Mesendoderm (in vitro differentiated cells): Measurements from ENCODE around the gene FOXD2.

Experiments
- DNase-seq: peaks from one replicate; pipeline ENCODE4 v3.0.0; 2013
- H2AK5ac ChIP-seq: 2 replicates; pipeline ENCODE4 v1.6.1; 2013; ENCODE audit warnings: low read length, inconsistent platforms
- H2BK120ac ChIP-seq: 2 replicates; pipeline ENCODE4 v1.6.1; 2013; ENCODE audit warnings: low read depth, mild to moderate bottlenecking, low read length, moderate library complexity, mixed read lengths
- H2BK15ac ChIP-seq: replicated peaks from 2 replicates; pipeline ENCODE4 v1.6.1; 2013; ENCODE audit warnings: low read depth, mild to moderate bottlenecking, moderate library complexity
- H2BK5ac ChIP-seq: 2 replicates; pipeline ENCODE4 v1.6.1; 2013; ENCODE audit warnings: low read length, inconsistent platforms
- H3K18ac ChIP-seq: 2 replicates; pipeline ENCODE4 v1.6.1; 2013; ENCODE audit warnings: mild to moderate bottlenecking, low read length, mixed read lengths
- H3K23ac ChIP-seq: one replicate; pipeline ENCODE4 v1.6.1; 2013; ENCODE audit warnings: low read length
- H3K27ac ChIP-seq: 2 replicates; pipeline ENCODE4 v1.5.1; 2013; ENCODE audit warnings: low read depth, mild to moderate bottlenecking, inconsistent platforms, low read length, moderate library complexity
- H3K27me3 ChIP-seq: 2 replicates; pipeline ENCODE4 v1.6.1; 2013; ENCODE audit warnings: low read length, control low read depth, mild to moderate bottlenecking, inconsistent platforms; ENCODE audit not compliant: insufficient read depth, poor library complexity
- H3K36me3 ChIP-seq: 2 replicates; pipeline ENCODE4 v1.6.1; 2013; ENCODE audit warnings: low read length, inconsistent platforms; ENCODE audit not compliant: control insufficient read depth, insufficient read depth
- H3K4ac ChIP-seq: one replicate; pipeline ENCODE4 v1.6.1; 2013; ENCODE audit warnings: low read depth, mild to moderate bottlenecking, low read length, moderate library complexity
- H3K4me1 ChIP-seq: 2 replicates; pipeline ENCODE4 v1.6.1; 2013; ENCODE audit warnings: low read depth, low read length, inconsistent platforms; ENCODE audit not compliant: control insufficient read depth
- H3K4me2 ChIP-seq: 2 replicates; pipeline ENCODE4 v1.6.1; 2013; ENCODE audit warnings: low read length
- H3K4me3 ChIP-seq: 2 replicates; pipeline ENCODE4 v1.5.1; 2013; ENCODE audit warnings: mild to moderate bottlenecking, low read length
- H3K56ac ChIP-seq: one replicate; pipeline ENCODE4 v1.6.1; 2013; ENCODE audit warnings: low read length
- H3K79me1 ChIP-seq: 2 replicates; pipeline ENCODE4 v1.6.1; 2013; ENCODE audit warnings: low read length, inconsistent platforms
- H3K79me2 ChIP-seq: 2 replicates; pipeline ENCODE4 v1.6.1; 2013; ENCODE audit warnings: mild to moderate bottlenecking, low read length; ENCODE audit not compliant: control insufficient read depth, insufficient read depth
- H3K9ac ChIP-seq: 2 replicates; pipeline ENCODE4 v1.6.1; 2013; ENCODE audit warnings: low read length, inconsistent platforms
- H4K5ac ChIP-seq: one replicate; pipeline ENCODE4 v1.6.1; 2013; ENCODE audit warnings: low read length
- H4K8ac ChIP-seq: one replicate; pipeline ENCODE4 v1.6.1; 2013; ENCODE audit warnings: low read depth, mild to moderate bottlenecking, control low read depth, low read length, moderate library complexity
- WGBS: extraction: QIAGEN DNeasy Blood & Tissue Kit; methylation state at CpG from one replicate; pipeline ENCODE4 v1.1.7; 2013; ENCODE audit warnings: low lambda C conversion rate, missing lambda C conversion rate; ENCODE audit not compliant: insufficient coverage; ENCODE audit errors: extremely low coverage; 5-methylcytosine and 5-hydroxymethylcytosine counted together

FOXD2 gene

DNA sequence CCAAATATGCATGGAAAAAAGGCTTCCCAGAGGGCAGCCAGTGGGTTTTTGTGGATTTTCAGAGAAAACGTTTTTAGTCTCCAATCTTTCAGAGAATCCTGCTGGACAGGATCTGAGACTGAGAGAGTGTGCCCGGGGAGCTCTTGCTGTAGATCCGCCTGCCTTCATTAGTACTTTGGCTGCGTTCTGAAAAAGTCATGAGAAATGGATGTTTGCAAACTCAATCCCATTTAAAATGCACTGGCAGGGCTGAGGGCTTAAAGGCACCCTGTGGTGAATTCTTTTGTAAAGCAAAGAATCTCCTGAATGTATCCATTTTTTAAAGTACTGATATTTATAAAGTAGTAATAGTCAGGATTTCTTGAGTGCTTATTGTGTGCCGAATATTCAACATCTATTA lies 22.2 kb downstream of the FOXD2 start:
- Histone ChIP-seq H3K79me2 (no peaks in the 10 kb centered on the region), H4K8ac (no peak overlapping the region), H3K4me2 (no peak overlapping the region), H3K4ac (no peak overlapping the region), H3K36me3 (no peaks in the 10 kb centered on the region), H3K4me3 (no peak overlapping the region), H3K23ac (no peak overlapping the region), H3K27me3 (no peaks in the 10 kb centered on the region), H4K5ac (no peak overlapping the region), H3K27ac (no peak overlapping the region), H3K79me1 (no peaks in the 10 kb centered on the region), H3K4me1 (no peaks in the 10 kb centered on the region), H2BK5ac (no peak overlapping the region), H3K9ac (no peak overlapping the region), H3K56ac (no peak overlapping the region), H2BK120ac (no peak overlapping the region), H2AK5ac (no peak overlapping the region), H3K18ac (no peak overlapping the region), H2BK15ac (no peak overlapping the region)
- DNase-seq = no peak
- no CpG with 5 or more reads among the region's 5 CpGs for WGBS

DNA sequence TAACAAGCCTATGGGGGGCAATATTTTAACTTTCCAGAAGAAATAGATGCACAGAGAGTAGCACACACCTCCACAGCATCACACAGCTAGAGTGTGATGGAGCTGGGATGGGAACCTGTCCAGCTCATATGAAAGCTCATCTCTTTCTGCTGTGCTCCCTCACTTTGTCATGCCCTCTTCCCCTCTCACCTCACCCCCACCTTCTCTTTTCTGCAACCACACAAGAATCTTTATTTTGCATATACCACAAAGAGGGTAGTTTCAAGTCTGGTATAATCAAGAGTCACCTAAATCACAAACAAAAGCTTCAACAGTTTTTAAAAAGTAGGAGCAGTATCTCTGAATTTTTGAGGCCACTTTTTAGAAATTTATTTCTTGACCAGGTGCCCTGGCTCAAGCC lies 22.6 kb downstream of the FOXD2 start:
- Histone ChIP-seq H3K36me3 (no peaks in the 10 kb centered on the region), H4K8ac (no peak overlapping the region), H3K9ac (no peak overlapping the region), H3K23ac (no peak overlapping the region), H2BK5ac (no peak overlapping the region), H3K4me2 (no peak overlapping the region), H3K79me1 (no peaks in the 10 kb centered on the region), H3K4ac (no peak overlapping the region), H3K4me1 (no peaks in the 10 kb centered on the region), H4K5ac (no peak overlapping the region), H3K27me3 (no peaks in the 10 kb centered on the region), H2BK15ac (no peak overlapping the region), H3K56ac (no peak overlapping the region), H2AK5ac (no peak overlapping the region), H3K27ac (no peak overlapping the region), H3K18ac (no peak overlapping the region), H2BK120ac (no peak overlapping the region), H3K4me3 (no peak overlapping the region), H3K79me2 (no peaks in the 10 kb centered on the region)
- no peak for DNase-seq

DNA sequence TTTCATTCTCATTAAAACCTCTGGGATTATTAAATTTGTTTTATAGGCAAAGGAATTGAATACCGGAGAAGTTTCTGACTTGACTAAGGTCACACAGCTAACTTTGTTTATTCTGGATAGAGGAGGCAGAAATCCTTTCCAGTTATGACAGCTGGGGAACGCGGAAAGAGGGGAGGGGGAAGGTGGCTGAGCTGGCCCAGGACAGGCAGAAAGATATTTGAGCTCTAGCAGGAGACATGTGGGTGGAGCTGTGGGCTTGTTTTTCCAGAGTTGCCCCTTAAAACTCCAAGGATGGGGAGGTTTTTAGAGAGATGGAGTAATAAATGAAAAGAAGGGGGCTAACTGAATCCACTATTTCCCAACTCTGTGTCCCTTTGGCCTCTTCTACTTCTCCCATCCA lies 27.8 kb downstream of the FOXD2 start:
- Histone ChIP-seq H3K23ac (no peak overlapping the region), H2BK5ac (no peak overlapping the region), H2BK120ac (no peak overlapping the region), H3K4ac (no peak overlapping the region), H3K27ac (no peak overlapping the region), H3K36me3 (no peaks in the 10 kb centered on the region), H3K79me2 (no peaks in the 10 kb centered on the region), H3K9ac (no peak overlapping the region), H3K79me1 (no peaks in the 10 kb centered on the region), H3K18ac (no peak overlapping the region), H4K8ac (no peak overlapping the region), H2BK15ac (no peak overlapping the region), H3K56ac (no peak overlapping the region), H2AK5ac (no peak overlapping the region), H3K4me2 (no peak overlapping the region), H4K5ac (no peak overlapping the region), H3K27me3 (no peaks in the 10 kb centered on the region), H3K4me1 (no peaks in the 10 kb centered on the region), H3K4me3 (no peak overlapping the region)
- WGBS = no CpG with 5 or more reads among the region's 3 CpGs
- DNase-seq = no peak

DNA sequence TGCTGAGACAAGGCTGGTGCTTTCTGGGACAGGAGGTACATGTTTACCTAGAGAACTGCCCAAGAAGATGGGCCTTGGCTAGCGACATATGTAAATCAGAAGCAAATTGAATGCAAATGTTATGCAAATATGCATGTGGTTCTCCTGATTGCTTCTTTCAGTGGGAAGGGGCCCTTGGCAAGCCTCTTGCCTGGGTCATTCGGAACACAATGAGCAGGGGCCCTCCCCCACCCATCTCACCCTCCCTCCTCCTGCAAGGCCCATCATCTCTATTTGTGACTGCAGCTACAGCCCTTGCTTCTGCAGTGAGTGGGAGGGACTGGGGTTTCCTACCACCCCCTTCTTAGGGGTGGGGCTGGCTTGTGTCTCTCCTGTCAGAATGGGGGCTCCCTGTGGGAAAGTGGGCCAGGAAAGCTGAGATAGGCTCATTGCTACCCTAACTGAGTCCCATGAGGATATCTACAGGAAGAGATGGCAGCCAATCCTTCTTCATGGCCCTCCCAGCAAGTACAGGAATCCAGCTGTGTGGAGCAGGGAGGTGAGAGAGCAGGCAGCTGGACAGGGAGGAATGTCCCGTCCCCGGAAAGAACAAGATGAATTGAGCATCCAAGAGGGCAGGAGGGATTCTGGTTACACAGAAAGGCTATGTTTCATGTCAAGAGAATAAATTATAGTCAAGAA lies 31.0 kb downstream of the FOXD2 start:
- Histone ChIP-seq H3K4me3 (no peak overlapping the region), H3K4me2 (no peak overlapping the region), H2BK15ac (no peak overlapping the region), H3K4ac (no peak overlapping the region), H3K36me3 (no peaks in the 10 kb centered on the region), H3K79me2 (no peaks in the 10 kb centered on the region), H3K79me1 (no peaks in the 10 kb centered on the region), H3K27ac (no peak overlapping the region), H3K56ac (no peak overlapping the region), H2AK5ac (no peak overlapping the region), H4K8ac (no peak overlapping the region), H4K5ac (no peak overlapping the region), H2BK120ac (no peak overlapping the region), H3K9ac (no peak overlapping the region), H2BK5ac (no peak overlapping the region), H3K18ac (no peak overlapping the region), H3K27me3 (no peaks in the 10 kb centered on the region), H3K23ac (no peak overlapping the region), H3K4me1 (no peaks in the 10 kb centered on the region)
- no peak for DNase-seq
- no CpG with 5 or more reads among the region's 4 CpGs for WGBS

DNA sequence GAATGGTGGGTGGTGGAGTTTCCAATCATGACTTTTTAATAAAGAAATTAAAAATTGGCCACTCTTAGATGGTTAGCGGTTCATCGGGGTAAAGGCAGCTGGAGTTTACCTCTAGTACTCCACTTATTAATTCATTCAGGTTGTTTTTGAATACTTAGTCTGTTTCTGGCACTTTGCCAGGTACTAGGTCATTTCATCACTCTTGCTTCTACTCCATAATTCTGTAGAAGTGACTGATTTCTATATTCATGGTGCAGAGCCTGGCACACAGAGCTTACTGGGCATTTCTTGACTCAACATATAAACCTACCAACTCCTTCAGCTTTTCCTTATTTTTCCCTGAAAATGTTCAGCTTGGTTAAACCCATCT lies 31.5 kb downstream of the FOXD2 start:
- H2BK5ac ChIP-seq = no peak overlapping the region
- no peak overlapping the region for H2AK5ac ChIP-seq
- no peaks in the 10 kb centered on the region for H3K79me2 ChIP-seq
- no peak overlapping the region for H3K4me2 ChIP-seq
- no peak overlapping the region for H3K18ac ChIP-seq
- H2BK120ac ChIP-seq = no peak overlapping the region
- no peak overlapping the region for H3K4me3 ChIP-seq
- H3K9ac ChIP-seq = no peak overlapping the region
- H3K4me1 ChIP-seq = no peaks in the 10 kb centered on the region
- DNase-seq = no peak
- no peak overlapping the region for H3K4ac ChIP-seq
- no peak overlapping the region for H2BK15ac ChIP-seq
- no peaks in the 10 kb centered on the region for H3K27me3 ChIP-seq
- no peak overlapping the region for H3K23ac ChIP-seq
- H3K36me3 ChIP-seq = no peaks in the 10 kb centered on the region
- WGBS = no CpG with 5 or more reads among the region's 2 CpGs
- H3K56ac ChIP-seq = no peak overlapping the region
- H4K5ac ChIP-seq = no peak overlapping the region
- no peak overlapping the region for H3K27ac ChIP-seq
- H4K8ac ChIP-seq = no peak overlapping the region
- no peaks in the 10 kb centered on the region for H3K79me1 ChIP-seq

DNA sequence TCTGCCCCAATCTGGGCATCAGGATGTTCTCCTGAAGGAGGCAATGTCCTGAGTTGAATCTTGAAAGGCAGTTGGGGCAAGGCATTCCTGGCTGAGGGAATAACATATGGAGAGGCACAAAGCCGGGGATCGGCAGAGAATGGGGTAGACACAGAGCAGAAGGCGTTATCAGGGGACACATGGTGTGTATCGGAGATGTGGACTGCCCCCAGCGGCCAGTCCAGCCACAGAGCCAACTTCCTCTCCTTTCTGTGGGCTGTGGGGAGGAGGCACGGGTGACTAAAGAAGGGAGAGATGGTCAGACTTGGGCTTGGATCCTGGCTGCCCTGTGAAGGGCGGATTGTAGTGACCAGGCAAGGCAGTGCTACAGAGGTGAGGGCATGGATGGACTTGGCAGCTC lies 32.1 kb downstream of the FOXD2 start:
- H3K9ac ChIP-seq = no peak overlapping the region
- H2AK5ac ChIP-seq = no peak overlapping the region
- H3K27ac ChIP-seq = no peak overlapping the region
- H3K27me3 ChIP-seq = no peaks in the 10 kb centered on the region
- no peak overlapping the region for H2BK120ac ChIP-seq
- no peak overlapping the region for H3K18ac ChIP-seq
- no peaks in the 10 kb centered on the region for H3K36me3 ChIP-seq
- no peak overlapping the region for H3K4ac ChIP-seq
- no peak overlapping the region for H3K56ac ChIP-seq
- no peak overlapping the region for H2BK5ac ChIP-seq
- H4K5ac ChIP-seq = no peak overlapping the region
- H3K4me1 ChIP-seq = no peaks in the 10 kb centered on the region
- no peak overlapping the region for H3K4me2 ChIP-seq
- no peak for DNase-seq
- H3K79me2 ChIP-seq = no peaks in the 10 kb centered on the region
- WGBS = no CpG with 5 or more reads among the region's 7 CpGs
- H3K23ac ChIP-seq = no peak overlapping the region
- H4K8ac ChIP-seq = no peak overlapping the region
- no peak overlapping the region for H2BK15ac ChIP-seq
- no peaks in the 10 kb centered on the region for H3K79me1 ChIP-seq
- H3K4me3 ChIP-seq = no peak overlapping the region
